Breast epithelium (tissue), 3 donors: Measurements from ENCODE around the gene EDRF1.

Experiments used
- POLR2A ChIP-seq: fragments of 450-650 bp; IDR thresholded peaks from one replicate; pipeline ENCODE4 v1.6.1; 2016; ENCODE audit warnings: antibody characterized with exemption, mild to moderate bottlenecking, moderate library complexity
- POLR2AphosphoS5 ChIP-seq, 3 donors: sonication (generic); formaldehyde crosslinking; IDR thresholded peaks; one replicate each; pipeline ENCODE4 v1.6.1; 2017; ENCODE audit warnings: antibody characterized with exemption in 3 of 3
- TF ChIP-seq, protein P1 (sequence below), 3 donors: fragments of 450-650 bp; IDR thresholded peaks; one replicate each; pipeline ENCODE4 v1.5.1; 2016 to 2017; ENCODE audit warnings: antibody characterized with exemption in 3 of 3, mild to moderate bottlenecking in 3 of 3, moderate library complexity in 3 of 3

DNA sequence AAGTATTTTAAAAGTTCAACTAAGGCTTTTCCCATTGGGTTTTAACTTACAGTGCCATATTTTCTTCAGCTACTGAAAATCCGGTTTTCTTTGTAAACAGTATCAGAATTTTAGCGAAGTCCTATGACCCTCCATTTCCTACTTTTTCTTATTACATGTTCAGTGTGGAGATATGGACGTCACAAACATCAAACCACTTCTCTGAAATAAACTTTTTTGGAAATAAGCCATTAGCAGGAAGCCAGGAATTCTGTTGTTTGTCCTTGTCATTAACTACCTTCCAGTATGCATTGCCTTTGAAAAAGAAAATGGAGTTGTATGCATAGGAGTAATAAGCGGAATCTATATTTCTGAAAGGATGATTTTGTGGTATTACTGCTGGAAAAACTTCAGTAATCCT is 47.0 kb downstream of the EDRF1 start:
- TF ChIP-seq POLR2A: no peak
- TF ChIP-seq, protein P1, sequence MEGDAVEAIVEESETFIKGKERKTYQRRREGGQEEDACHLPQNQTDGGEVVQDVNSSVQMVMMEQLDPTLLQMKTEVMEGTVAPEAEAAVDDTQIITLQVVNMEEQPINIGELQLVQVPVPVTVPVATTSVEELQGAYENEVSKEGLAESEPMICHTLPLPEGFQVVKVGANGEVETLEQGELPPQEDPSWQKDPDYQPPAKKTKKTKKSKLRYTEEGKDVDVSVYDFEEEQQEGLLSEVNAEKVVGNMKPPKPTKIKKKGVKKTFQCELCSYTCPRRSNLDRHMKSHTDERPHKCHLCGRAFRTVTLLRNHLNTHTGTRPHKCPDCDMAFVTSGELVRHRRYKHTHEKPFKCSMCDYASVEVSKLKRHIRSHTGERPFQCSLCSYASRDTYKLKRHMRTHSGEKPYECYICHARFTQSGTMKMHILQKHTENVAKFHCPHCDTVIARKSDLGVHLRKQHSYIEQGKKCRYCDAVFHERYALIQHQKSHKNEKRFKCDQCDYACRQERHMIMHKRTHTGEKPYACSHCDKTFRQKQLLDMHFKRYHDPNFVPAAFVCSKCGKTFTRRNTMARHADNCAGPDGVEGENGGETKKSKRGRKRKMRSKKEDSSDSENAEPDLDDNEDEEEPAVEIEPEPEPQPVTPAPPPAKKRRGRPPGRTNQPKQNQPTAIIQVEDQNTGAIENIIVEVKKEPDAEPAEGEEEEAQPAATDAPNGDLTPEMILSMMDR (IDR thresholded peaks at IDR 0.05): no peak
- TF ChIP-seq POLR2AphosphoS5 (IDR thresholded peaks at IDR 0.05): no peak
